SK-N-SH treated with all-trans-retinoic acid at 6 μM for 48 hours (cell line): ENCODE data around the gene CDC14B.

Experiments used
- ATAC-seq: fragments of 200-7000 bp; cut with Tn5 transposase; 3 replicates; pipeline ENCODE4 v1.9.1; 2020; ENCODE audit warnings: mild to moderate bottlenecking, moderate library complexity
- ARNTL ChIP-seq: fragments of 450-650 bp; formaldehyde crosslinking; IDR thresholded peaks from 2 replicates; pipeline ENCODE4 v1.5.0; 2020; ENCODE audit warnings: low read depth, mild to moderate bottlenecking, moderate library complexity, borderline replicate concordance
- BACH2 ChIP-seq: fragments of 250-450 bp; sonication (Bioruptor Pico); IDR thresholded peaks from 2 replicates; pipeline ENCODE4 v1.9.0; 2021; ENCODE audit warnings: mild to moderate bottlenecking, borderline replicate concordance
- CSDC2 ChIP-seq: fragments of 250-450 bp; sonication (Bioruptor Pico); IDR thresholded peaks from 2 replicates; pipeline ENCODE4 v1.5.0; 2020; ENCODE audit warnings: mild to moderate bottlenecking, moderate library complexity
- GLIS3 ChIP-seq: fragments of 250-450 bp; sonication (Bioruptor Pico); IDR thresholded peaks from 2 replicates; pipeline ENCODE4 v1.5.0; 2020; ENCODE audit warnings: mild to moderate bottlenecking, moderate library complexity
- ISL1 ChIP-seq: fragments of 250-450 bp; sonication (Bioruptor Pico); IDR thresholded peaks from 2 replicates; pipeline ENCODE4 v2.1.2; 2022; ENCODE audit warnings: mild to moderate bottlenecking, moderate library complexity
- OSR1 ChIP-seq: fragments of 250-450 bp; sonication (Bioruptor Pico); IDR thresholded peaks from 2 replicates; pipeline ENCODE4 v1.8.0; 2022; ENCODE audit warnings: moderate library complexity, mild to moderate bottlenecking, inconsistent platforms
- PATZ1 ChIP-seq: fragments of 250-450 bp; sonication (Bioruptor Pico); IDR thresholded peaks from 2 replicates; pipeline ENCODE4 v1.8.0; 2020; ENCODE audit warnings: mild to moderate bottlenecking, moderate library complexity, borderline replicate concordance
- PPARA ChIP-seq: fragments of 250-450 bp; sonication (Bioruptor Pico); IDR thresholded peaks from 2 replicates; pipeline ENCODE4 v1.5.0; 2020; ENCODE audit warnings: mild to moderate bottlenecking, borderline replicate concordance
- RARB ChIP-seq: fragments of 250-450 bp; sonication (Bioruptor Pico); IDR thresholded peaks from 2 replicates; pipeline ENCODE4 v1.8.0; 2021; ENCODE audit warnings: mild to moderate bottlenecking, moderate library complexity
- SNAI2 ChIP-seq: fragments of 250-450 bp; sonication (Bioruptor Pico); IDR thresholded peaks from 2 replicates; pipeline ENCODE4 v1.5.0; 2020; ENCODE audit warnings: mild to moderate bottlenecking, moderate library complexity
- TCF4 ChIP-seq: fragments of 250-450 bp; sonication (Bioruptor Pico); IDR thresholded peaks from 2 replicates; pipeline ENCODE4 v1.8.0; 2021; ENCODE audit warnings: mild to moderate bottlenecking, moderate library complexity, borderline replicate concordance
- TOX ChIP-seq: fragments of 250-450 bp; sonication (Bioruptor Pico); IDR thresholded peaks from 2 replicates; pipeline ENCODE4 v1.8.0; 2021; ENCODE audit warnings: mild to moderate bottlenecking, moderate library complexity, borderline replicate concordance
- ZC3H10 ChIP-seq: fragments of 250-450 bp; sonication (Bioruptor Pico); IDR thresholded peaks from 2 replicates; pipeline ENCODE4 v1.5.1; 2021; ENCODE audit warnings: mild to moderate bottlenecking, moderate library complexity
- ZFP3 ChIP-seq: fragments of 250-450 bp; sonication (Bioruptor Pico); IDR thresholded peaks from 2 replicates; pipeline ENCODE4 v1.5.0; 2020; ENCODE audit warnings: mild to moderate bottlenecking, moderate library complexity
- ZFP30 ChIP-seq: fragments of 450-650 bp; formaldehyde crosslinking; IDR thresholded peaks from 2 replicates; pipeline ENCODE4 v1.5.0; 2022; ENCODE audit warnings: mild to moderate bottlenecking, moderate library complexity
- ZNF70 ChIP-seq: fragments of 450-650 bp; formaldehyde crosslinking; IDR thresholded peaks from 2 replicates; pipeline ENCODE4 v1.5.0; 2020; ENCODE audit warnings: mild to moderate bottlenecking, moderate library complexity
- ZNF8 ChIP-seq: fragments of 450-650 bp; formaldehyde crosslinking; IDR thresholded peaks from 2 replicates; pipeline ENCODE4 v1.5.0; 2020; ENCODE audit warnings: mild to moderate bottlenecking, moderate library complexity
- TF ChIP-seq, protein P1 (sequence below): fragments of 250-450 bp; sonication (Bioruptor Pico); IDR thresholded peaks from 2 replicates; pipeline ENCODE4 v1.5.1; 2021; ENCODE audit warnings: mild to moderate bottlenecking, moderate library complexity
- TF ChIP-seq, protein P2 (sequence below): fragments of 250-450 bp; sonication (Bioruptor Pico); IDR thresholded peaks from 2 replicates; pipeline ENCODE4 v1.5.0; 2020; ENCODE audit warnings: mild to moderate bottlenecking, moderate library complexity
- TF ChIP-seq, protein P3 (sequence below): fragments of 250-450 bp; sonication (Bioruptor Pico); IDR thresholded peaks from 2 replicates; pipeline ENCODE4 v1.5.1; 2020; ENCODE audit warnings: low read depth, mild to moderate bottlenecking, moderate library complexity

CDC14B gene

DNA sequence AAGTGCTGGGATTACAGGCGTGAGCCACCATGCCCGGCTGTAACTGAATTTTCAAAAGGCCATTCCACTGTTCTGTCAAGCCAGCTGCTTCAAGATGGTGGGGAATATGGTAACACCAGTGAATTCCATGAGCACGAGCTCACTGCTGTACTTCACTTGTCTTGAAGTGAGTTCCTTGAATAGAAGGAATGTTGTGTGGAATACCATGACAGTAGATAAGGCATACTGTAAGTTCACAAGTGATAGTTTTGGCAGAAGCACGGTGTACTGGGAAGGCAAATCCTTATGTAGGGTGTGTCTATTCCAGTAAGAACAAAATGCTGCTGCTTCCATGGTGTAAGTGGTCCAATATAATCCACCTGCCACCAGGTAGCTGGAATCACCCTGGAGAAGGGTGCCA is 42.1 kb upstream of the CDC14B start:
- TF ChIP-seq TCF4 (CRISPR knock-in tag) (no peak), PPARA (CRISPR knock-in tag) (no peak), GLIS3 (no peak), TOX (CRISPR knock-in tag) (no peak), ZNF70 (CRISPR knock-in tag) (no peak), ZFP3 (CRISPR knock-in tag) (no peak)
- TF ChIP-seq, all 23 proteins: peak for 0
- ATAC-seq: peak; percentile 45; the same call in 2 of the 3 replicates

DNA sequence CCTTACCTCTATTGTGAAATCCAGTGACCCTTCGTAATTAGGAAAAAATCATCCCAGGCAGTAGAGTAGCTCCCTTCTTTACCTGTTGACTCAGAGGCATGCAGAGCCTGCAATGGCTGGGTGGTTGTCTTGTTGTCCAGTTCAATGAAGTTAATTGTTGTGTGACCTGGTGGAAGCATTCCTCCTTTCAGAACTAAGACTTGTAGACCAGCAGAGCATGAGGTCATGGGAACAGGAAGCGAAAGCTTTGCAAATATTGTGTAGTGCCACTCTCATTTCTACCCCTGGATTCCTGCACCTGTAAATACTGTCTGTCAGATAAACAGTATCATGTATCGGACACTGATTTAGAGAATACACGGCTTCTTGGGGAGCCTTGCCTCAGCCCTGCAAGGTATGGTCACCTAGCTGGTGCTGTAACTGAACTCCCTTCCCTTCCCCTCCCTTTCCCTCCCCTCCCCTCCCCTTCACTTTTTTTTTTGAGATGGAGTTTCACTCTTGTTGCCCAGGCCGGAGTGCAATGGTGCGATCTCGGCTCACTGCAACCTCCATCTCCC is 41.1 kb upstream of the CDC14B start:
- ATAC-seq: no peak
- TF ChIP-seq ARNTL (CRISPR knock-in tag) (no peak), BACH2 (no peak), CSDC2 (CRISPR knock-in tag) (no peak), ISL1 (CRISPR knock-in tag) (no peak), ZNF70 (CRISPR knock-in tag) (no peak), ZC3H10 (CRISPR knock-in tag) (no peak), ZFP3 (CRISPR knock-in tag) (no peak), PATZ1 (CRISPR knock-in tag) (no peak), OSR1 (CRISPR knock-in tag) (no peak), SNAI2 (CRISPR knock-in tag) (no peak), GLIS3 (no peak)
- TF ChIP-seq, protein P1, sequence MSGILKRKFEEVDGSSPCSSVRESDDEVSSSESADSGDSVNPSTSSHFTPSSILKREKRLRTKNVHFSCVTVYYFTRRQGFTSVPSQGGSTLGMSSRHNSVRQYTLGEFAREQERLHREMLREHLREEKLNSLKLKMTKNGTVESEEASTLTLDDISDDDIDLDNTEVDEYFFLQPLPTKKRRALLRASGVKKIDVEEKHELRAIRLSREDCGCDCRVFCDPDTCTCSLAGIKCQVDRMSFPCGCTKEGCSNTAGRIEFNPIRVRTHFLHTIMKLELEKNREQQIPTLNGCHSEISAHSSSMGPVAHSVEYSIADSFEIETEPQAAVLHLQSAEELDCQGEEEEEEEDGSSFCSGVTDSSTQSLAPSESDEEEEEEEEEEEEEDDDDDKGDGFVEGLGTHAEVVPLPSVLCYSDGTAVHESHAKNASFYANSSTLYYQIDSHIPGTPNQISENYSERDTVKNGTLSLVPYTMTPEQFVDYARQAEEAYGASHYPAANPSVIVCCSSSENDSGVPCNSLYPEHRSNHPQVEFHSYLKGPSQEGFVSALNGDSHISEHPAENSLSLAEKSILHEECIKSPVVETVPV: no peak
- TF ChIP-seq, protein P2, sequence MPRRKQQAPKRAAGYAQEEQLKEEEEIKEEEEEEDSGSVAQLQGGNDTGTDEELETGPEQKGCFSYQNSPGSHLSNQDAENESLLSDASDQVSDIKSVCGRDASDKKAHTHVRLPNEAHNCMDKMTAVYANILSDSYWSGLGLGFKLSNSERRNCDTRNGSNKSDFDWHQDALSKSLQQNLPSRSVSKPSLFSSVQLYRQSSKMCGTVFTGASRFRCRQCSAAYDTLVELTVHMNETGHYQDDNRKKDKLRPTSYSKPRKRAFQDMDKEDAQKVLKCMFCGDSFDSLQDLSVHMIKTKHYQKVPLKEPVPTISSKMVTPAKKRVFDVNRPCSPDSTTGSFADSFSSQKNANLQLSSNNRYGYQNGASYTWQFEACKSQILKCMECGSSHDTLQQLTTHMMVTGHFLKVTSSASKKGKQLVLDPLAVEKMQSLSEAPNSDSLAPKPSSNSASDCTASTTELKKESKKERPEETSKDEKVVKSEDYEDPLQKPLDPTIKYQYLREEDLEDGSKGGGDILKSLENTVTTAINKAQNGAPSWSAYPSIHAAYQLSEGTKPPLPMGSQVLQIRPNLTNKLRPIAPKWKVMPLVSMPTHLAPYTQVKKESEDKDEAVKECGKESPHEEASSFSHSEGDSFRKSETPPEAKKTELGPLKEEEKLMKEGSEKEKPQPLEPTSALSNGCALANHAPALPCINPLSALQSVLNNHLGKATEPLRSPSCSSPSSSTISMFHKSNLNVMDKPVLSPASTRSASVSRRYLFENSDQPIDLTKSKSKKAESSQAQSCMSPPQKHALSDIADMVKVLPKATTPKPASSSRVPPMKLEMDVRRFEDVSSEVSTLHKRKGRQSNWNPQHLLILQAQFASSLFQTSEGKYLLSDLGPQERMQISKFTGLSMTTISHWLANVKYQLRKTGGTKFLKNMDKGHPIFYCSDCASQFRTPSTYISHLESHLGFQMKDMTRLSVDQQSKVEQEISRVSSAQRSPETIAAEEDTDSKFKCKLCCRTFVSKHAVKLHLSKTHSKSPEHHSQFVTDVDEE: no peak
- TF ChIP-seq, all 23 proteins: peak for 0

- TF ChIP-seq PATZ1 (CRISPR knock-in tag) (no peak), TCF4 (CRISPR knock-in tag) (no peak), ZNF8 (CRISPR knock-in tag) (no peak), ZFP3 (CRISPR knock-in tag) (no peak), ARNTL (CRISPR knock-in tag) (no peak), ISL1 (CRISPR knock-in tag) (no peak), ZC3H10 (CRISPR knock-in tag) (no peak), ZFP30 (no peak), OSR1 (CRISPR knock-in tag) (no peak), RARB (CRISPR knock-in tag) (no peak), SNAI2 (CRISPR knock-in tag) (no peak), BACH2 (no peak), CSDC2 (CRISPR knock-in tag) (no peak)
- TF ChIP-seq, protein P2: no peak
- TF ChIP-seq, protein P3, sequence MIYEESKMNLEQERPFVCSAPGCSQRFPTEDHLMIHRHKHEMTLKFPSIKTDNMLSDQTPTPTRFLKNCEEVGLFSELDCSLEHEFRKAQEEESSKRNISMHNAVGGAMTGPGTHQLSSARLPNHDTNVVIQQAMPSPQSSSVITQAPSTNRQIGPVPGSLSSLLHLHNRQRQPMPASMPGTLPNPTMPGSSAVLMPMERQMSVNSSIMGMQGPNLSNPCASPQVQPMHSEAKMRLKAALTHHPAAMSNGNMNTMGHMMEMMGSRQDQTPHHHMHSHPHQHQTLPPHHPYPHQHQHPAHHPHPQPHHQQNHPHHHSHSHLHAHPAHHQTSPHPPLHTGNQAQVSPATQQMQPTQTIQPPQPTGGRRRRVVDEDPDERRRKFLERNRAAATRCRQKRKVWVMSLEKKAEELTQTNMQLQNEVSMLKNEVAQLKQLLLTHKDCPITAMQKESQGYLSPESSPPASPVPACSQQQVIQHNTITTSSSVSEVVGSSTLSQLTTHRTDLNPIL (CRISPR knock-in tag): no peak
- ATAC-seq: peak; percentile 68
Measured at GRCh38 chr9:96655198-96655851, 35.7 kb upstream of the CDC14B start, which contains the start of gene PRXL2C. Gene PRXL2C, minus strand, starts transcription at chr9:96655317. Its CDS starts 36 bp downstream, at chr9:96655281.
